Endometrial microvascular endothelial cells (primary cell): ENCODE results near the gene TSPAN2. TPM values are rescaled to one million over a fixed set of nuclear protein-coding genes. Genes with fewer than 3 reads are reported as not detected.
"Not testable (repeated sequence)": the region's sequence is repeated elsewhere in the genome, so short reads cannot be mapped to it uniquely, and the experiment has no call there.

Experiments used
- in situ Hi-C: cut with HindIII; loops from 2 replicates; pipeline ENCODE4 v1.10.0; 2017; ENCODE audit warnings: low sequenced_read_pairs, low pct_unique_long_range_greater_than_20kb; ENCODE audit errors: inconsistent ontology term
- total RNA-seq: library from RNA; depleted of rRNA; stranded (reverse); fragments of >200 nt; gene quantifications from one replicate; pipeline ENCODE4 v1.2.3, GENCODE V29; 2015; ENCODE audit errors: inconsistent ontology term

The TSPAN2 gene
- total RNA-seq, 1 donor from 2014 or later: 3.3 TPM

DNA sequence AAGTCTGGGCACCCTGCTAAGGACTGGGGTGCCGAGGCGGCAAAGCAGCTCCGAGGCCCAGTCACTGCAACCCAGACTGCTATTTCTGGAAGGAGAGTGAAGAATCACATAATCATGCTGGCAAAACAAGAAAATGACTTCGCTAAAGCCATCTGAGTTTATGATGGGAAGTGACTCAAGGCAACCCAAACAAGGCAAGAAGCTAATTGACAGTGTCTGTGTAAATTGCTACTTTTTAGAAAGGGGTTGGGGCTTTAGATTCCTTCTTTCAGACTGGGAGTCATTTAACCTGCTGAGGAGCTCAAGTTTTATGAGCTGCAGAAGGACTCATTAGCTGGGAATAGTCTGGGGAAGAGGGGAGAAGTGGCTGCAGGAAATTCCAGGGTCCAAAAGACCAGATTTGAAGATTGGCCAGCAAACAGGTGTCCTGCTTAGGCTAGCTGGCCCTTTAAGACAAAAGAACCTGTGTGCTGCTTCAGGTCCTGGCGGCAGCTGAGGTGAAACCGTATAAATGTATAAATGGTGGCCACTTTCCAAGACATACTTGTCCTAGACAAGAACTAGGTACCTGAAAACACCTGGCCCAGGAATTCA is 31.5 kb downstream of the TSPAN2 start:
- in situ Hi-C loops: no loop called here

DNA sequence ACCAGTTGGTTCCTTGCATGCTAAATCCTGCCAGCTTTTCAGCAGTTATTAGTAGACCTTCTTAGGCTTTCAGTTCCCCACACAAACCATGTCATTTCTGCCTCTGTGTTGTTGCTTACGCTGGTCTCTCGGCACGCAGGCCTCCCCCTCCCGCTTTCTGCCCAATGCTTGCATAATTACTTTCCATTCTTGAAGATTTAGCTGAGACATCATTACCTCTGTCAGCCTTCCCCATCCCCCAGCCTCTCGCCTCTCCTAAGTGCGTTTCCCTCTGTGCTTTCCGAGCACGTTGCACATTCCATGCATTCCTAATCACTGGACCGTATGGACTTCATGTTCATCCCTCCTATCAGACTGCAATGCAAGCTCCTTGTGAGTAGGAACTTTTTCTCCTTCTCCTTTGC is 32.9 kb downstream of the TSPAN2 start:
- in situ Hi-C loops: no loop called here

DNA sequence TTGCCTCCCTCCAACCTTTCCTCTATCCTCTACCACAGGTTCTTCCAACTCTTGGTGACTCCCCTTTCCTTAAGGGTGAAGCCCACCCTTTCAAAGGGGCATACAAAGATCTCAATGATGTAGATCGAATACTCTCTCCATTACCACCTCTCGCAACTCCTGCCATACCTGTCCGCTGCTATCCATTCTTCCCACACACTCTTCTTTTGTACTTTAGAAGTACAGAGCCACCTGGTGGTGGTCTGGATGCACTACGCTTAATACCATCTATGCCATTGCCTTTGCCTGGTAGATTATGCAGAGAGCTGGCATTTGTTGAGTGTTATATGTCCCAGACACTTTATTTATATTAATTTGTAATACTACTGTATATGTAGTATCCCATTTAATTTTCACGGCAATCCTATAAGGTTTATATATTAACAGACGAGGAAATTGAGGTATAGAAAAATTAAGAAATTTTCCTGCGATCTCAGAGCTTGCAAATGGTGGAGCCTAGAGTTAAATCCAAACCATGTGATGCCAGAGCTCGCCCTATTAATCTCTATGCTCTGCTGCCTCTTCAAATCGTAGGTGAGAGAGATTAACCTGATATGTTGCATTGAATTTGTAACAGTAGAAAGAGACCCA is 36.7 kb downstream of the TSPAN2 start:
- in situ Hi-C loops: no loop called here

DNA sequence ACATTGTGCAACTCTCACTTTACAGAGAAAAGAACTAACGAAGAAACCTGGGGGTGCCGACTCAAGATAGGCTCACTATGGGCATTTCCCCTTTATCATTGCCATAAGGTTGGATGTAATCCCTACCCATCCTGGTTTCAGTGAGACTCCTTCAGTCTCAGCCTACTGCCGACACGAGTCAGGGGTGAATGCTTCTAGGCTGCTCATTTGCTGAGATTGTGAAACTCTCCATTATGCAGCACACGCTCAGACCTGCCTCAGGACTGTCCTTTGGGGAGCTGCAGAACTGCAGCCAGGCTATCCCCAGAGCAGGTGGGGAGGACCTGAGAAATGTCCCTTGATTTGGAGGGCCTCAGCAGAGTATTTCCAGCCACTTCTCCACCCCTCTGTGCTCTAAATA is 37.5 kb downstream of the TSPAN2 start:
- in situ Hi-C loops: no loop called here

DNA sequence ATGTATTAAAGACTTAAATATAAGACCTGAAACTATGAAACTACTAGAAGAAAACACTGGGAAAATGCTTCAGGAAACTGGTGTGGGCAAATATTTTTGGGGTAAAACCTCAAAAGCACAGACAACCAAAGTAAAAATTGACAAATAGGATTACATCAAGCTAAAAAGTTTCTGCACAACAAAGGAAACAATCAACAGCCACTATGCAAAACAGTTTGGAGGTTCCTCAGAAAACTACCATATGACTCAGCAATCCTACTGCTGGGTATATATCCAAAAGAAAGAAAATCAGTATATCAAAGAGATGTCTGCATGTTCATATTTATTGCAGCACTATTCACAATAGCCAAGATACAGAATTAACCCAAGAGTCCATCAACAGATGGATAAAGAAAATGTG is 42.6 kb downstream of the TSPAN2 start:
- in situ Hi-C loops: no loop called here

DNA sequence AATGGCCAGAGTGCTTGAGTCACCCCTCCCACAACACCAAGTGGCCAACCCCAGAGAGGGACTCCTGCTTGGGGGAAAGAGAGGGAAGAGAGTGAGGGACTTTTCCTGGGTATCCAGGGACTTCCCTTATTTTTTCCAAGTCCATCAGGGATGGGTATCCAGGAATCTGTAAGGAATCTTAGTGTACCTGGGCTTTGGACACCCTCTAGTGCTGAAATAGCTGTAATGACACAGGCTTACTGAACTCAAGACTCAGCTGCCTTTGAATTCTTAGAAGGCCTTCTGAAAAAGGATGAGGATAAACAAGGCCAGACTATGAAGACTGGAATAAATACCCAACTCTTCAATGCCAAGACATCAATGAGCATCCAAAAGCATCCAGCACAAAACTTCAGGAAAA is 47.6 kb downstream of the TSPAN2 start:
- in situ Hi-C loops: no loop called here

DNA sequence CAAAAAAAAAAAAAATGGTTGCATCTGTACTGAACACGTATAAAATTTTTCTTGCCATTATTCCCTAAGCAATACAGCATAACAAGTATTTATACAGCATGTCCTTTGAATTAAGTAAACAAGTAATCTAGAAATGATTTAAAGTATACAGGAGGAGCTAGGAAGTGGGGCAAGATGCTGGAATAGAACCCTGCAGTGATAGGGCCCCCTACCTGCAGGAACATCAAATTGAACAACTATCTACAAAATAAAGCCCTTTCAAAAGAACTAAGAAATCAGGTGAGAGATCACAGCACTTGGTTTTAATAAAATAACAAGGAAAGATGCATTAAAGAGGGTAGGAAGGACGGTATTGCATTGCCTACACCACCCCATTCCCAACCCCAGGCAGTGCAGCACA is 48.8 kb downstream of the TSPAN2 start:
- in situ Hi-C loops: no loop called here

DNA sequence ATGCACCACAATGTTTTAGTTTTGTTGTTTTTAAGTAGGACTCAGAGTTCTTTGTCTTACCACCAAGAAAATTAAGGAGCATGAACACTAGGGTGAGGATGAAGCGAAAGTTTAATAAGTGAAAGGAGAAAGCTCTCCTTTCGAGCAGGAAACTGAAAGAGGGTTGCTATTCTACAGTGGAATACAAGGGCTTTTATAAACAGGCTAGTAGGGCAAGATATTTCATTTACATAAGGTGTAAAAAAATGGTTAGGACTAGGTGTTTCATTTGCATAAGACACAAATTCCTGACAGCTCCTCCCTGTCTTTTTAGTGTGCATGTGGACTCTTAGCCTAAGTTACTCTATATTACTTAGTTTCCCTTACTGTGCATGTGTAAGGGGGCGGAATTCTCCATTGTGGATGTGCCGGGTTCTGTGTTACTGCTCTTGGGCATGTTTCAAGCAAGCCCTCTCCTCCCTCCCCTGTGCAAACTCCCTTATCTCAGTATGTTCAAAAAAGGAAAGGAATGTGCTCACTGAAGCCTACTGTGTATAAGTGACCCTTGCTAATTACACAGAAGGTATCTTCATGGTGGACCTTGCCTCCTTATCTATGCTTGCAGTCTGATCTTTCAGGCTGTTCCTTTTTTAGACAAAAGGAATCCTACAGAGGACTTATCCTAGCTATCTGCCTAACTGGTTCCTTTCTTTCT is 52.3 kb downstream of the TSPAN2 start:
- in situ Hi-C loops: no loop called here

DNA sequence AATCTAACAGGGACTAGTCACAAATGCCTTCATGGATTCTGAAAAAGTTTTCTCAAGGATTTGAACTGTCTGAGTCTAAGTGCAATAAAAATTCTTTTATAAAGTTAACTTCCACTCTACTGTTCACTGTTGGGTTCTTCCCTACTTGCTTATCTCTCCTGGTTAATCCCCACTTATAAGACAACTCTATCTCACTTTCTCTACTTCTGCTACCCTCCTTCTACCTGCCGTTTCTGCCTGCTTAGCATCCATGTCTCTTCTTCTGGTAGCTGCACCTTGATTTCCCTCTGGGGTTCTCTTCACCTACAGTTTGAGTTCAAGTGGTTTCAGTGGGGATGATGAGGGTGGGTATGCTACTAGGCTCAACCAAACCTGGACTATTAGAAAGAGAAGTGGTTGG is 53.7 kb downstream of the TSPAN2 start:
- in situ Hi-C loops: no loop called here

DNA sequence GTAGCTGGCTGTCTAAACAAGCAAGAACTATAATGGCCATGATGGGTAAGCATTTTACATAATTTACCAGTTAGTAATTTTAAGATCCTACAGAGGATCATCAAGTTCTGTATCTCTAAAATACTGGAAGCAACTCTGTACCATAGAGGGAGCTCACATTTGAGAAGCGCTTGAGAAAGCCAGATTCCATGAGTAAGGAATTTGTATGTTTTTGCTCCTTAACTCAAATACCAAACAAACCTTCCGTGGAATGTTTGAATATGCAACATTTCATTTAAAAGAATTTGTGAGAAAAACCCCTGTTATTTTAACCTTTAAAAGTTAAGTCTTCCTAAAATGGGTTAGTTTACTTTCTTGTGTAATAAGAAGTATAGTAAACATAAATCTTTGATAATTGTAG is 57.7 kb downstream of the TSPAN2 start:
- in situ Hi-C loops: no loop called here

DNA sequence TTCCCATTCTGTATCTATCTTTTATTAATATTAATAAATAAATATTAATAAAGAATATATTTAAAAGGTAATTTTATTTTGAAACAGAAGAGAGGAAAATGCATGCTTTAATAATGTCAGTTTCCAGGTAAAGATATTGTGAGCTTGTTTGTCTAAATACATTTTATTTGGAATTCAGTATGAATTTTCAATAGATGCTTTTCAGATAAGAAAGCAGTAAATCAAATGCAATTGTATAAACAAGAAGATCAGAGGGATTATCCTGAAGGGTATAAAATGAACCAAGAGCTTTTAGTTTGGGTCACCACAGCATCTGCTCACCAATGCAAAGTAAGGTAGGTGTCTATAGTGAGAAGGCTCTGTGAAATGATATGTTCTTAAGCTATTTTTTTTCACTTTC is 59.8 kb downstream of the TSPAN2 start, which contains the start of gene TSHB:
TSHB (plus strand) TSS at position 301 of the 400 bp plus-strand sequence. CDS start 3,537 bp downstream, outside the sequence.
- in situ Hi-C loops: no loop called here

DNA sequence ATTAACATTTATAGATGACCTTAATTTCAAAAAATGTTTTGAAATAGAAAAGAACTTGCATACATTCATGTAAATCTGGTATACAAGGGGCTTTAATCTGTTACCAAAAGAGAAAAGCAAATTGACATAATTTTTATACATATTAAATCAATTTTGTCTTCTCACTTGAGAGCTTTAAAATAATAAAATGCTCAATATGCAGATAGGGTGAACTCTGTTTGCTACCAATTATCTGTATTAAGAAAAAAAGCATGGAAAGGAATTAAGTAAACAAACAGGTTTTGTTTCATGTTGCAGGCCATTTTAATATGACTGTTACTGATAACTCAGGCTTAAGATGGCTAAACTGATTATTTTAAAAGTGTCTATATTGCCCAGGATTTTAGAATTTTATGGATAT is 65.7 kb downstream of the TSPAN2 start:
- in situ Hi-C loops: no loop called here

DNA sequence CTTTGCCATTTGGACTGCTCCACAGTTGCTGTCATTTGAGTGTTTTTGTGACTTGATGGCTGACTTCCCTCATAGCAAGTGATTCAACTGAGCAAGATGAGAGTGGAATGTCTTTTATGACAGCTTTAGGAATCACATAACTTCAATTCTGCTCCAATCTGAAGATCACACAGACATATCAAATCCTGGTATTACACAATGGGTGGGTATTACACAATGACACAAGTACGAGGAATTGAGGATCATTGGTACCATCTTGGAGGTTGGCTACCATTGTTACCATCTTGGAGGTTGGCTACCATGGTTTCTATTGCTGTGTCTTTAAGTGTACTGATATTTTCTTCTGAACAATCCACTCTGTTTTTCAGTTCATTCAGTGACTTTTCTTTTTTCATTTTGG is 68.2 kb downstream of the TSPAN2 start:
- in situ Hi-C loops: no loop called here

DNA sequence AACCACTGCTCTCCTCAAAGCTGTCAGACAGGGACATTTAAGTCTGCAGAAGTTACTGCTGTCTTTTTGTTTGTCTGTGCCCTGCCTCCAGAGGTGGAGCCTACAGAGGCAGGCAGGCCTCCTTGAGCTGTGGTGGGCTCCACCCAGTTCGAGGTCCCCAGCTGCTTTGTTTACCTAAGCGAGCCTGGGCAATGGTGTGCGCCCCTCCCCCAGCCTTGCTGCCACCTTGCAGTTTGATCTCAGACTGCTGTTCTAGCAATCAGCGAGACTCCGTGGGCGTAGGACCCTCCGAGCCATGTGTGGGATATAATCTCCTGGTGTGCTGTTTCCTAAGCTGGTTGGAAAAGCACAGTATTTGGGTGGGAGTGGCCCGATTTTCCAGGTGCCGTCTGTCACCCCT is 69.8 kb downstream of the TSPAN2 start:
- in situ Hi-C loops: not testable (repeated sequence)

DNA sequence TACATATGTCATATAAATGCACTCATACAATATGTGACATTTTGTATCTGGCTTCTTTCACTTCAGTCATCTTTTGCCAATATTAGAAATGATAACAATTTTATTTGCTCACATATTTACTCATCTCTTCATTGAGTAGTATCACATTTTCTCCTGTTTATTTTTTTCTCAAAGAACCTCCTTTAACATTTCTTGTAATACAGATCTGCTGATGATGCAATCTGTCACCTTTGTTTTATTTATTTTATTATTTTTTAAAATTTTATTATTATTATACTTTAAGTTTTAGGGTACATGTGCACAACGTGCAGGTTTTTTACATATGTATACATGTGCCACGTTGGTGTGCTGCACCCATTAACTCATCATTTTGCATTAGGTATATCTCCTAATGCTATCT is 75.5 kb downstream of the TSPAN2 start:
- in situ Hi-C loops: no loop called here

DNA sequence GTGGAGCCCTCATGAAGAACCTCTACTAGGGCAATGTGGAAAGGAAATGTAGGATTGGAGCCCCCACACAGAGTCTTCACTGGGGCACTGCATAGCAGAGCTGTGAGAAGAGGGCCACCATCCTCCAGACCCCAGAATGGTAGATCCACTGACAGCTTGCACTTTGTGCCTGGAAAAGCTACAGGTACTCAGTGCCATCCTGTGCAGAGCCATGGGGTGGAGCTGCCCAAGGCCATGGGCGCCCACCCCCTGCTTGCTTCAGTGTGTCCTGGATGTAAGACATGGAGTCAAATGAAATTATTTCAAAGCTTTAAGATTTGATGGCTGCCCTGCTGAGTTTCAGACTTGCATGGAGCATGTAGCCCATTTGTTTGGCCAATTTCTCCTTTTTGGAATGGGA is 76.9 kb downstream of the TSPAN2 start:
- in situ Hi-C loops: no loop called here

DNA sequence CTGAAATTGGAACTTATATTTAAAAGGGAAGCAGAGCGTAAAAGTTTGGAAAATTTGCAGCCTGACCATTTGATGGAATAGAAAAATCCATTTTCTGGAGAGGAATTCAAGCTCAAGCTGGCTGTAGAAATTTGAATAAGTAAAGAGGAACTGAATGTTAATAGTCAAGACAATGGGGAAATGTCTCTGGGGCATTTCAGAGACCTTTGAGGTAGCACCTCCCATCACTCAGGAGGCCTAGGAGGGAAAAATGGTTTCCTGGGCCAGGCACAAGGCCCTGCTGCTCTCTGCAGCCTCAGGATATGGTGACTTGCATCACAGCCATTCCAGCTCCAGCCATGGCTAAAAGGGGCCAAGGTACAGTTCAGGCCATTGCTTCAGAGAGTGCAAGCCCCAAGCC is 77.3 kb downstream of the TSPAN2 start:
- in situ Hi-C loops: no loop called here

DNA sequence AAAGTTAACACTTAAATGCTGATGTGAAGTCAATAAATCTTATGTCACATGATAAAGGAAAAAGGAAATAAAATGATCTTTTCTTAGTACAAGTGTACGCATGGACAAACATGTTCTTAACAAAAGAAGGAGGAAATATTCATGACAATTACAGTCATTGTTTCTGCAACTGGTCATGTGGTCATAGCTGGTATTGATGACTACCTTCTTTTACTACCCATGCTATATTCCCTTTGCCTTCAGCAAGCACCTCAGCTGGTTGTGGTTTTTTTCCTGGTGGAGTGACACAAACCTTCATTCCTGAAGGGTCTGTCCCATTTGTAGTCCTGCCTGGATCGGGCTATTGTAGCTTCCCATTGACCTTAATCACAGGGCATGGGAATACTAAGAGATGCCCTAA is 83.1 kb downstream of the TSPAN2 start:
- in situ Hi-C loops: no loop called here
